WTC11 (cell line): Measurements from ENCODE around the gene FHIT. TPM values are rescaled to one million over a fixed set of nuclear protein-coding genes. Genes with fewer than 3 reads are reported as not detected.

Source experiments
- ATAC-seq: fragments of 200-7000 bp; cut with Tn5 transposase; 2 replicates; pipeline ENCODE4 v1.10.0; 2021; ENCODE audit warnings: mild to moderate bottlenecking, moderate library complexity
- CTCF ChIA-PET: fragments of 300-600 bp; sonication (Branson Sonifier 250); formaldehyde crosslinking; loops from one replicate; lab custom pipeline; 2021; ENCODE audit warnings: antibody characterized with exemption; lab: Charles Lee
- POLR2A ChIA-PET: fragments of 350-600 bp; sonication (Branson Sonifier 250); formaldehyde crosslinking; loops from one replicate; lab custom pipeline; 2021; ENCODE audit warnings: antibody characterized with exemption; lab: Charles Lee
- DNase-seq: peaks from one replicate; pipeline ENCODE4 v3.0.0; 2021; ENCODE audit warnings: low spot score
- H3K27ac Mint-ChIP-seq: 2 replicates; pipeline ENCODE4 v1.8.0; 2021; ENCODE audit warnings: mixed read lengths
- H3K27me3 Mint-ChIP-seq: 2 replicates; pipeline ENCODE4 v1.8.0; 2021; ENCODE audit warnings: low read depth, mild to moderate bottlenecking, moderate library complexity, mixed read lengths
- H3K36me3 Mint-ChIP-seq: 2 replicates; pipeline ENCODE4 v1.8.0; 2021; ENCODE audit warnings: mixed read lengths
- H3K4me1 Mint-ChIP-seq: 2 replicates; pipeline ENCODE4 v1.8.0; 2022; ENCODE audit warnings: mixed read lengths
- H3K4me3 Mint-ChIP-seq: 2 replicates; pipeline ENCODE4 v1.8.0; 2021; ENCODE audit warnings: mild to moderate bottlenecking, moderate library complexity, mixed read lengths
- H3K9me3 Mint-ChIP-seq: 2 replicates; pipeline ENCODE4 v1.8.0; 2021; ENCODE audit warnings: mixed read lengths
- ATF2 ChIP-seq: sonication (generic); formaldehyde crosslinking; IDR thresholded peaks from 2 replicates; pipeline ENCODE4 v1.8.1; 2022; ENCODE audit warnings: low read depth, missing genetic modification reagents, borderline replicate concordance
- CREB1 ChIP-seq: sonication (generic); formaldehyde crosslinking; IDR thresholded peaks from 2 replicates; pipeline ENCODE4 v1.8.0; 2023; ENCODE audit warnings: mild to moderate bottlenecking, missing genetic modification reagents
- EMX1 ChIP-seq: fragments of 250-450 bp; sonication (Bioruptor Pico); IDR thresholded peaks from 2 replicates; pipeline ENCODE4 v1.8.0; 2021; ENCODE audit warnings: mild to moderate bottlenecking
- IRF2 ChIP-seq: sonication (generic); formaldehyde crosslinking; IDR thresholded peaks from 2 replicates; pipeline ENCODE4 v1.8.0; 2022; ENCODE audit warnings: low read depth, missing genetic modification reagents, borderline replicate concordance
- NR1H2 ChIP-seq: sonication (generic); formaldehyde crosslinking; IDR thresholded peaks from 2 replicates; pipeline ENCODE4 v1.9.0; 2021; ENCODE audit warnings: mild to moderate bottlenecking, moderate library complexity, missing genetic modification reagents
- RELA ChIP-seq: sonication (generic); formaldehyde crosslinking; IDR thresholded peaks from 2 replicates; pipeline ENCODE4 v1.8.1; 2022; ENCODE audit warnings: missing genetic modification reagents, mild to moderate bottlenecking, borderline replicate concordance
- RORB ChIP-seq: fragments of 250-450 bp; sonication (Bioruptor Pico); IDR thresholded peaks from 2 replicates; pipeline ENCODE4 v1.9.0; 2021; ENCODE audit warnings: mild to moderate bottlenecking
- SOX15 ChIP-seq: fragments of 250-450 bp; sonication (Bioruptor Pico); IDR thresholded peaks from 2 replicates; pipeline ENCODE4 v1.9.0; 2021; ENCODE audit warnings: mild to moderate bottlenecking
- STAT6 ChIP-seq: sonication (generic); formaldehyde crosslinking; conservative IDR thresholded peaks from 2 replicates; pipeline ENCODE4 v1.8.1; 2023; ENCODE audit warnings: mild to moderate bottlenecking, low read depth, missing genetic modification reagents, moderate library complexity
- TCF7 ChIP-seq: sonication (generic); formaldehyde crosslinking; IDR thresholded peaks from 2 replicates; pipeline ENCODE4 v1.8.0; 2022; ENCODE audit warnings: mild to moderate bottlenecking, low read depth, missing genetic modification reagents, moderate library complexity
- USF1 ChIP-seq: sonication (generic); formaldehyde crosslinking; IDR thresholded peaks from 2 replicates; pipeline ENCODE4 v1.8.0; 2022; ENCODE audit warnings: mild to moderate bottlenecking, missing genetic modification reagents
- ZNF121 ChIP-seq: sonication (generic); formaldehyde crosslinking; IDR thresholded peaks from 2 replicates; pipeline ENCODE4 v1.8.0; 2023; ENCODE audit warnings: missing genetic modification reagents
- ZNF138 ChIP-seq: sonication (generic); formaldehyde crosslinking; conservative IDR thresholded peaks from 2 replicates; pipeline ENCODE4 v1.8.1; 2022; ENCODE audit warnings: mild to moderate bottlenecking, moderate library complexity, missing genetic modification reagents
- ZNF263 ChIP-seq: sonication (generic); formaldehyde crosslinking; IDR thresholded peaks from 2 replicates; pipeline ENCODE4 v1.8.1; 2022; ENCODE audit warnings: low read depth, mild to moderate bottlenecking, moderate library complexity, missing genetic modification reagents
- ZNF317 ChIP-seq: sonication (generic); formaldehyde crosslinking; IDR thresholded peaks from 2 replicates; pipeline ENCODE4 v1.8.1; 2023; ENCODE audit warnings: low read depth, mild to moderate bottlenecking, moderate library complexity, missing genetic modification reagents, borderline replicate concordance
- total RNA-seq: library from RNA; stranded (reverse); gene quantifications from 3 replicates; pipeline ENCODE4 v1.2.3, GENCODE V29; 2021
- TF ChIP-seq, protein P1 (sequence below): sonication (generic); formaldehyde crosslinking; IDR thresholded peaks from 2 replicates; pipeline ENCODE4 v1.8.0; 2022; ENCODE audit warnings: missing genetic modification reagents
- TF ChIP-seq, protein P2 (sequence below): fragments of 250-450 bp; sonication (Bioruptor Pico); conservative IDR thresholded peaks from 2 replicates; pipeline ENCODE4 v1.9.0; 2021; ENCODE audit warnings: mild to moderate bottlenecking

Gene FHIT
- total RNA-seq, 1 experiment from 2014 or later, result 2.6 TPM

GRCh38 chr3:60440869-60441268 lies 810.4 kb downstream of the FHIT start (continued):
- TF ChIP-seq ATF2 (CRISPR knock-in tag), result no peak
- no peak for TF ChIP-seq NR1H2
- TF ChIP-seq STAT6 (CRISPR knock-in tag), result no peak
- no peak for TF ChIP-seq ZNF317 (CRISPR knock-in tag)
- no peak for TF ChIP-seq EMX1
- TF ChIP-seq, protein P1, sequence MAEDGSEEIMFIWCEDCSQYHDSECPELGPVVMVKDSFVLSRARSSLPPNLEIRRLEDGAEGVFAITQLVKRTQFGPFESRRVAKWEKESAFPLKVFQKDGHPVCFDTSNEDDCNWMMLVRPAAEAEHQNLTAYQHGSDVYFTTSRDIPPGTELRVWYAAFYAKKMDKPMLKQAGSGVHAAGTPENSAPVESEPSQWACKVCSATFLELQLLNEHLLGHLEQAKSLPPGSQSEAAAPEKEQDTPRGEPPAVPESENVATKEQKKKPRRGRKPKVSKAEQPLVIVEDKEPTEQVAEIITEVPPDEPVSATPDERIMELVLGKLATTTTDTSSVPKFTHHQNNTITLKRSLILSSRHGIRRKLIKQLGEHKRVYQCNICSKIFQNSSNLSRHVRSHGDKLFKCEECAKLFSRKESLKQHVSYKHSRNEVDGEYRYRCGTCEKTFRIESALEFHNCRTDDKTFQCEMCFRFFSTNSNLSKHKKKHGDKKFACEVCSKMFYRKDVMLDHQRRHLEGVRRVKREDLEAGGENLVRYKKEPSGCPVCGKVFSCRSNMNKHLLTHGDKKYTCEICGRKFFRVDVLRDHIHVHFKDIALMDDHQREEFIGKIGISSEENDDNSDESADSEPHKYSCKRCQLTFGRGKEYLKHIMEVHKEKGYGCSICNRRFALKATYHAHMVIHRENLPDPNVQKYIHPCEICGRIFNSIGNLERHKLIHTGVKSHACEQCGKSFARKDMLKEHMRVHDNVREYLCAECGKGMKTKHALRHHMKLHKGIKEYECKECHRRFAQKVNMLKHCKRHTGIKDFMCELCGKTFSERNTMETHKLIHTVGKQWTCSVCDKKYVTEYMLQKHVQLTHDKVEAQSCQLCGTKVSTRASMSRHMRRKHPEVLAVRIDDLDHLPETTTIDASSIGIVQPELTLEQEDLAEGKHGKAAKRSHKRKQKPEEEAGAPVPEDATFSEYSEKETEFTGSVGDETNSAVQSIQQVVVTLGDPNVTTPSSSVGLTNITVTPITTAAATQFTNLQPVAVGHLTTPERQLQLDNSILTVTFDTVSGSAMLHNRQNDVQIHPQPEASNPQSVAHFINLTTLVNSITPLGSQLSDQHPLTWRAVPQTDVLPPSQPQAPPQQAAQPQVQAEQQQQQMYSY, result no peak

DNA sequence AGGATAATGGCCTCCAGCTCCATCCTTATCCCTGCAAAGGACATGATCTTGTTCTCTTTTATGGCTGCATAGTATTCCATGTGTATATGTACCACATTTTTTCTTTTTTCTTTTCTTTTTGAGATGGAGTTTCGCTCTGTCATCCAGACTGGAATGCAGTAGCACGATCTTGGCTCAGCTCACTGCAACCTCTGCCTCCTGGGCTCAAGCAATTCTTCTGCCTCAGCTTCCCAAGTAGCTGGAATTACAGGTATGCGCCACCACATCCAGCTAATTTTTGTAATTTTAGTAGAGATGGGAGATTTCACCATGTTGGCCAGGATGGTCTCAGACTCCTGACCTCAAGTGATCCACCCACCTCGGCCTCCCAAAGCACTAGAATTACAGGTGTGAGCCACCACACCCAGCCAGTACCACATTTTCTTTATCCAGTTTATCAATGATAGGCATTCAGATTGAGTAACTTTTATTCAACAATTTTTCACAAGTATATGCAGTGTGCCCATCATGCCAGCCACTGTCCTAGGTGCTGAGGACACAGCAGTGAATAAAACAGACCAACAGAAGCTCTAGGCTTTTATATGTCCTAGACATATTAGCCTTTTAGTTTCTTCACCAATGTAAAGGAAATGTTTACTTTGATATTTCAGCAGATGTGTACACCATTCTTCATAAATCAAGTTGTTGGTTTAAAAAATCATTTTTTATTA lies 815.2 kb downstream of the FHIT start:
- H3K9me3 Mint-ChIP-seq, result peaks cover 7% of the 10 kb centered on the region; the same call in 1 of the 2 replicates
- no peaks in the 10 kb centered on the region for H3K36me3 Mint-ChIP-seq
- H3K27ac Mint-ChIP-seq, result no peak overlapping the region
- ChIA-PET POLR2A (no interaction called here), CTCF (no interaction called here)
- ATAC-seq, result no peak
- TF ChIP-seq SOX15 (no peak), RORB (no peak), IRF2 (CRISPR knock-in tag) (no peak), ZNF263 (CRISPR knock-in tag) (no peak), RELA (no peak), NR1H2 (no peak), ZNF138 (CRISPR knock-in tag) (no peak), ZNF121 (CRISPR knock-in tag) (no peak), TCF7 (CRISPR knock-in tag) (no peak), CREB1 (no peak), USF1 (CRISPR knock-in tag) (no peak)
- TF ChIP-seq, protein P2, sequence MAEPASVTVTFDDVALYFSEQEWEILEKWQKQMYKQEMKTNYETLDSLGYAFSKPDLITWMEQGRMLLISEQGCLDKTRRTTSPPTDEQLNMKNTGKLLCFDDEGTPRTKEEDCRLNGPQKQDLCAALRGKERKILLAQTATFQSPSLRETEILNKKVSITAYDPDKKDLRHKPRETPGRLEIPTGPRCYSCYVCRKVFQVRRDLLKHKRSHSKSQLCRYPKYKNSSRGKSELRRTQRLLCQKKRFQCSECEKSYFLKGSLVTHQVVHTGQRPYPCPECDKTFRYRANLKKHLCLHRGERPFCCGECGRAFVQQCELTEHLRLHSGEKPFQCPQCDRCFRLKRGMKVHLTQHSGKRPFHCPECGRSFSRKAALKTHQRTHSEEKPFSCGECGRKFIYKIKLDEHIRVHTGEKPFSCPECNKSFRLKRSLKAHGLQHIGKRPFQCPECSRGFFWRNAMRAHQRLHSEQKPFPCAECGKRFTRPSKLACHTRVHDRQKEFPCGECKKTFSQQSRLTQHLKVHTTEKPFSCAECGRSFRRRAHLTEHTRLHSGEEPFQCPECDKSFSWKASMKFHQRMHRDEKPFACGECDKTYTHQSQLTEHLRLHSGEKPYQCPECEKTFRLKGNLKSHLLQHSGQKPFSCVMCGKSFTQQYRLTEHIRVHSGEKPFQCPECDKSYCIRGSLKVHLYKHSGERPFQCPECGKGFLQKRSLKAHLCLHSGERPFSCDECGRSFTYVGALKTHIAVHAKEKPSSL (CRISPR knock-in tag), result no peak
- DNase-seq, result no peak
- no peak overlapping the region for H3K4me3 Mint-ChIP-seq
- H3K27me3 Mint-ChIP-seq, result no peaks in the 10 kb centered on the region
- H3K4me1 Mint-ChIP-seq, result peaks cover 24% of the 10 kb centered on the region
